AG08395 (cell line): ENCODE data around the gene MAML3.
A peak's percentile ranks its signal among the peaks of the same experiment; 100 is the strongest.

Experiments used
- DNase-seq: peaks from one replicate; pipeline ENCODE4 v3.0.0; 2012; ENCODE audit warnings: mixed read lengths, low spot score

Gene MAML3

DNA sequence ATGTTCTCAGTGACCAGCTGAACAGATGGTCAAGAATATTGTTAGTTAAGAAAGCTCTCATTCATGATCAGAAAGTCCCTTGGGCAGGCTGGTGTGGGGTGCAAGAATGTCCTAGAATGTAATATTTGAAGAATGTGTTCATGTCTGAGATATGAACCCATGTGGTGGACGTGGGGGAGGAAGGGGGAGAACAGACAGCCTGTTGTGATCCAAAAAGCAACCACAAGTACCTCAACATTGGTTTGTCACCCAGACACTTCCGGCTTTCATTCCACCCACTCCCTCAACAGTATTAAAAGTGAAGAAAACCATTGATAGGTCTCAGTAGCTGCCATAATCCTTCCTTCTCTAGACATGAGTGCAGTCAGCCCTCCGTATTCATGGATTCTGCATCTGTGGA, 82.2 kb downstream of the MAML3 start:
- DNase-seq, result peak; percentile 84

DNA sequence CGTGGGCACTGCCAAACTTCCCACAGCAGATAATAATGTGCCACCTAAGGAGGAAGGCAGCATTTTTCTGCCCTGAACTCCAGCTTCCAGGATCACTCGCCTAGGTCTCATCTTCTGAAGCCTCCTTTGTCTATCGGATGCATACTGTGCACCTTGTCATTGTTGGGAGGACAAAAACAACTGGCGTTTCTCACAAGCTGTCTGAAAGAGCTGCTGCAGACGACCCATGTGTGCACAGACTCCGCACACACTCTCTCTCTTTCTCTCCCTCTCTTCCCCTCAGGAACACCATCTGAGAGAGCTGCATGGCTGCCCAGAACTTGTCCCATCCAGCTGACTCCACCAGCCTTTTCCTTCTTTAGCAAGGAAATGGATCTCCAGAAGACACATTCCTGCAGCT, 83.0 kb downstream of the MAML3 start:
- DNase-seq, result no peak

DNA sequence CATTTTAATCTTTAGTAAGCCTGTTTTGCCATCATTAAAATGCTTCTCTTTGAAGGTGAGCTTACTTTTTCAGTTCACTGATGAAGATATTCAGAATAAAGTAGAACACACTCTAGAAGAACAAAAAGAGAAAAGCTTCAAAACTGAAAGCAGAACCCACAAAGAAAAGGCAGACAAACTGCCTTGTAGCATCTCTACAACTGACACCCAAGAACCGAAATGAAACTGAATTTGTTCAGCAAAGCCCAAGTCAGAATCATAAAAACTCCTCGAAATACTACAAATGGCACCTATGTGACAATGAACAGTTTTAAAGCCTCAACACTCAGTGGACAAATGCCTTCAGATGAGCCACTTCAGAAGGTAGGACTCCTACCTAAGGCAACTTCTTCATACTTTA, 83.6 kb downstream of the MAML3 start:
- no peak for DNase-seq

GRCh38 chr4:140069066-140069465, 84.9 kb downstream of the MAML3 start:
- DNase-seq, result peak; percentile 35

GRCh38 chr4:140068271-140068670, 85.7 kb downstream of the MAML3 start:
- no peak for DNase-seq

DNA sequence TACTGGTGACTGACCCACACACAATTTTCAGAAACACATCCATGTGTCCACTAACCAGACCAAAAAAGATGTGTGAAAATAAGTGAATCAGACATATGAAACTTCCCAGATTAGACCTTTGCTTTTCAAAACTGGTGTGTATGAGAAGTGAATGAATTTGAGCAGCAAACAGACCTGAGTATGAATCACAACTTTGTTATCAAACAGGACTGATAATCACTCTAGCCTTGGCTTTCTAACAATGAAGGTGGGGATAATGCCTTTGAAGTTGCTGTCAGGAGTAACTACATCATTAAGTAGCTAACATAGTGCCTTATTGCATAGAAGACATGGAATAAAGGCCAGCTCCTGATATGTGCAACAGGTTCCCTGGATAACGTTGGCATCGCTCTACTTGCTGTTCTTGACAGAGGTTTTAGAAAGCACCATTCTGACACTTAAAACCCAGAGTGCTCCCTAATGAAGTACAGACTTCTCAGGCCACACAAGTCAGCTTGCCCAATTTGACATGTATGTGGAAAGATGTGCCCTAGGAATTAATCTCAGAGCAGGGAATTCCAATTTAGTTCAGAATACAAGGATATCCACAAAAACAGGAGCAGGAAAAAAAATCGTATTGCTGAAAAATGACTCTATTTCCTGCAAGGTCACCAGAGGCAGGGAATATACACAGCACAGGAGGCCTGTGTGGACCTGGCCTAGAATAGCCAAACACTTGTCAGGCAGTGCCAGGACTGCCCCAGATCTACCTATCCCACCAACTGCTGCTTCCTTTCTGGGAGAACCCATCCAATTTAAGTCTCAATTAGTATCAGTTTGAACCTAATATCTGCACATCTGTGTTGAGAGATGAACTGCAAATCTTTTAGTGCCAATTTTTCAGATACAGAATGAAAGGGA, 87.7 kb downstream of the MAML3 start:
- no peak for DNase-seq

DNA sequence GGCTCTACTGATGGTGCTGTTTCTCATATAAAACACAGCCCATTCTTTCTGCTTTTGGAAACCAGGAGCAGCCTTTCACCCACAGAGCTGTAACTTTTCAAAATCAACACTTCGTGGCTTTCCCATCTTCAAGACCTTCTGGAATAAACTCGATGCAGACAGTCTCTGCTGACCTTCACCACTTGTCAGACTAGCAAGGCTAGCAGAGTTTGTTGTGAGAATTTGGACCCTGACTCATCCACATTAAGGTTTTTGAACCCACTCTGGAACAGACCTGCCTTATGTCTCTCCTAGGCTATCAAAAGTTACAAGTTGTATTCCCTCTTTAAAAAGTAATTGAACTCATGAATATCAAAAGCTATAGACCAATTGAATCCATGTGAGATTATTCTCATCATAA, 88.6 kb downstream of the MAML3 start:
- no peak for DNase-seq

- DNase-seq, result no peak
Observed at GRCh38 chr4:140061659-140062289, 92.2 kb downstream of the MAML3 start.

DNA sequence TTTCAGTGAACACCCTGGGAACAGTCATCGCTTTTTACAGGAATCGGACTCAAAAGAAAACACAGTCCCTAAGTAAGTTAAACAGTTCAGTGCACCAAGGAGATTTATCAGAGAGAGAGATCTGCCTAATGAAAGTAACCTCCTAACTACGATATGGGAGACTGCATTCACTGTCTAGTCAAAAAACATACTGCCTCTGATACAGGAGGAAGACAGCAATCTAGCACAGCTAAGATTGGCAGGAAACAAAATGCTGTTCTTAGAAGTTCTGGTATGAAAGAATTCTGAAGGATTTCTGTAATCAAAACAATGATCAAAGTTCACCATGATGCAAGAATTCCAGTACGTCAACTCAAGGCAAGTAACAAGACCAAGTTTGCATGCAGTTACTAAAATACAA, 92.8 kb downstream of the MAML3 start:
- no peak for DNase-seq

DNA sequence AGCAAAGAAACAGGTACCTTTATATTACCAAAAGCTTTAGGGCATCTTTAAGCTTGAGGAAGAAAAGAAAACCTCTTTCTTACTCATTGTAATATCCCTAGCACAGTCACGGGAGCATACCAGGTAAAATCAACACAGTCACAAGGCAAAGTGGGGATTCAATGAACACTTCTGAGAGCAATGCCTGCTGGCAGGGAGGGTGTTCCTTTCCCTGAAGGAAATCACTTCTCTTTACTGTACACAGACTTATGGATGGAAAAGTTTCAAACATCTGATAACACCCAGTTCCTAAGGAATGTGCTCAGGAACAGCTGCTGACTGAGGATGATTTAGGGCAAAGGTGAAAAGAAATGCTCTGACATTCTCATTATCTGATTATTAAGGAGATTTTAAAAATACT, 94.8 kb downstream of the MAML3 start:
- no peak for DNase-seq

DNA sequence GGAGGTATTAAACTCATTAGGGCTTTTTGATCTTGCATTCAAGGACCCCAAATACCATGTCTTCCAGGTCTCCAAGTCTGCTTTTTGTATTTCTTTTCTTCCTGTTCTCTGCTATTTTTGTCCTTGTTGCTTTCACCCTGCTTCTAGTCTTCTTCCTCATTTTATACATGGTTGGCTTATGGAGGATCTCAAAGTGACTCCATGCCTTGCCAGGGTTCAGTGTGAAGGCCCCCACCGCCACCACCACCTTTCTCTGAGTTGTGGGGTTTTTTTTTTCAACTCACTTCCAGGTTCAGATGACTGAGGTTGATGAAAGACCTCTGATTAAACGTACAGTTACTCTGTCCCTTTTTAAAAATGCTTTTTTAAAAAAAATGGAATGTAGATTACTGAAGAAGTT, 96.3 kb downstream of the MAML3 start:
- no peak for DNase-seq

- DNase-seq, result no peak
Observed at GRCh38 chr4:140056015-140056414, 98.0 kb downstream of the MAML3 start.

GRCh38 chr4:140054861-140055260, 99.1 kb downstream of the MAML3 start:
- DNase-seq, result no peak

- DNase-seq, result no peak
Observed at GRCh38 chr4:140053185-140053584, 100.8 kb downstream of the MAML3 start.

DNA sequence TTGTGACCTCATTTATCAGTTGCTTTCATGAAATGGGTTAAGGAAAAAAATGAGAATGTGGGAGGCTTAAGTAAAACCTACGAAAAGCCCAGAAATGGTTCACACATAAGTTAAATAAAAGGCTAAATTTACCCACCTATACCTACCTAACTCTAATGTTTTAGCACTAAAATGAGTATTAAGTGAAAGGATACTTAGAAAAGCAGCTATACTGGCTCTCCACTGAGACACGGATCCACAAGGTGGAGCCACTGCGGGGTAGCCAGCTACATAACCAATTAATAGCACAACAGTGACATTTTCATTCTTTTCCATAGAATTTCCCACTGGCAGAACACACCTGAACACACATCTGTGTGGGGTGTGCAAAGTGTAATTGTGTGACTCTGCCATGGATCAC, 101.9 kb downstream of the MAML3 start:
- peak; percentile 50 for DNase-seq

GRCh38 chr4:140049849-140050637, 103.9 kb downstream of the MAML3 start:
- no peak for DNase-seq

GRCh38 chr4:140049024-140049848, 104.7 kb downstream of the MAML3 start:
- peak; percentile 20 for DNase-seq

GRCh38 chr4:140048419-140048995, 105.5 kb downstream of the MAML3 start:
- no peak for DNase-seq

DNA sequence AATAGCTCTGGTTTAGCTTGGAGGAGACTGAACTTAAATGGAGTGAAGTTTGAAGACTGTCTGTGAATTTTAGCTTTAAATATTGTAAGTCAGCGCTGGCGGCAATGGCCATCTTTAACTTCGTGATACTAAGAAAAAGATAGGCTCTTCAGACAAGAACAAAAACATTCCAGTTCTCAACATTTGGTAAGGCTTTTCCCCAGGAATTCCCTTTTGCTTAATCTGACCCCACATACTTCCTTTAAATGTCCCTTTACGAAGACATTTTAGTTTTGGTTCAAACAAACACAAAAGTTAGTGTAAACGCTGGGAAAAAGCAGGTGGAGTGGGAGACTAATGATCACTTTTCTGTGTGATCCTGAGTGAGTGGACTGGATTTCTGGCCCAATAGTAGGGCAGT, 106.2 kb downstream of the MAML3 start:
- no peak for DNase-seq

DNA sequence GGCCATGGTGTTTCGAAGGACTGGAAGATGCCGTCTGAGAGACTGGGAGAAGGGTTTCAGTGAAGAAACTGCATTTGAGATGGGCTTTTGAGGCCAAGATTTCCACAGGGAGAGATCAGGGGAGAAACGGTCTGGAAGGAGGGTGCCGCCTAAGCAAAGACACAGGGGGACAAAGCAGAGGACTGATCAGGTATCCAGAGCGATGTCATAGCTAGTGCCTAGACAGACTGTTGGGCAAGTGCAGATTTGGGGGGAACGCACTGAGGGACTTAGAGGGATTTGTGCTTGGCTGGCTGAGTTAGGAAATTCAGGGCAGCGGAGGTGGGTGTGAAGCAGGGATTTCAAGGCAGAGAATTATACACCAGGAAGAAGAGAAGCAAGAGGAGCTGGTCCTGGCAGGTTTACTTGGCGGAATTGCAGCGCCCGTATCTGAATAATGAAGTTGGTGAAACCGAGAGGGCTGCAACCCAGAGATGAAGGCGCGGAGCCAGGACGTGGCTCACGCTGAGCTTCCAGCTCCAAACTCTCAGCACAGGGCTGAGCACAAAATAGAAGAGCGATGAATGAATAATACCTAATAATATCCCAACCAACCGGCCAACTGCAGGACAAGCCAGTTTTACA, 106.9 kb downstream of the MAML3 start:
- DNase-seq, result no peak

DNA sequence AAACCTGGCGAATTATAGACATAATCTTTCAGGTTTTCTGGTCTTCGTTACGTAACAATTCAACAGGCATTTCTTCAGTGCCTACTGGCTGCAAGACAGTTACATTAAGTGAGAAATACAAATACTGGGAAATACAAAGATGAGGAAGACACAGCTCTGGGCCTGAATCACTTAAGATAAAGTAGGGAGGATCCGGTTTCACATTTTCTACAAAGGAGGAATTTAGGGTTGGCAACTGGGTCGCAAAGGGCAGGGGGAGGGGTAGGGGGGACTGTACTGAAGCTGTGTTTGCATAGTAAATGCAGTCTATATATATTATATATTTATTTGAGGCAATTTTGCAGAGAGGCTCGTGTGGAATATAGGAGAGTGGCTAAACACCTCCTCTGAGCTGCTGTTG, 107.4 kb downstream of the MAML3 start:
- DNase-seq, result no peak
